ENCODE data around the gene PDZRN3. TPM values are rescaled to one million over a fixed set of nuclear protein-coding genes. Genes with fewer than 3 reads are reported as not detected.
A peak's percentile ranks its signal among the peaks of the same experiment; 100 is the strongest.

The PDZRN3 gene
- total and polyA plus RNA-seq, 2 donors from 2014 or later, result 9.5 to 13.2 TPM

DNA sequence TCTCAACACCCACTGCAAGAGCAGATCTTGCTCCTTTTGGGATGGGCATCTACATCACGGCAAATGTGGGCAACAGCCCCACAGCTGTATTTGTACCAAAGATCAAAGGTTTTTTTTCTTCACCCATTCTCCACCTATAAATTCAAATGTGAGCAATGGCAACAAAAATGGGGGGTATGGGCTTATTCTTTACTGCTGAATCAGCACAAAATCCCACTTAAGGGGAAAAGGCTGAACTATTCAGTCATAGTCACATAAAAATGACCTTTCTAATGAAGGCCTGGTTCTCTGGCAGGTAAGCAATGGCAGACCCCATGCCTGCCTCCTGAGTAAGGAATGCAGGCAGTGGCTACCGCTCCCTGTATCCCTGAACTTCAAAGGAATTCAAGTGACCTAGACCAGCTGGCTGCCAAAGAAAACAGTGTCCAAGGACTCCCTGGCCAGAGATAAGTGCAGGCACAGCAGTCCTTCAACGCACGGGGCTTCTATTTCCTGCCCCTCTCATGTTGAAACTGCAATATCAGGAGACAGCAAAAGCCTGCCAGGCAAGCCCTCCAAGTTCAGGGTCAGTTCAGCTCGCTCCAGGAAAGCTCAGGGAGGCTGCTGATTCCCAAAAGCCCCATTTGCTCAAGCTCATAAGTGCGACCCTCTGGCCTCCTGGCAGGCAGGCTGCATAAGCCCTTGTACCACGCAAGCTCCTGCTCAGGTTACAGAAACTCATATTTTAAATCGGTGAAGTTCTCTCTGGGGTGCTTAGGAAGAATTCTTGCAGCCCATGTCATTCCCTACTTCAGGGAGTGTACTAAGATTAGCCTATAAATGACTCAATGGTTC lies 134.1 kb downstream of the PDZRN3 start:
- H3K4me1 ChIP-seq (ENCODE audit: control insufficient read depth in 2 of 3, insufficient read depth in 2 of 3, low read depth in 1 of 3, low read length in 3 of 3), result peaks cover 0 to 12% (median 0%) of the 10 kb centered on the region in 3 donors
- H3K9ac ChIP-seq (ENCODE audit: low read length in 3 of 3), result no peak overlapping the region
- DNase-seq, result peak; percentile 52 to 75 (median 57)
- no peak overlapping the region for H3K4me3 ChIP-seq (ENCODE audit: low read length in 3 of 3)
- FAIRE-seq, result no peak
- TF ChIP-seq, protein P1, sequence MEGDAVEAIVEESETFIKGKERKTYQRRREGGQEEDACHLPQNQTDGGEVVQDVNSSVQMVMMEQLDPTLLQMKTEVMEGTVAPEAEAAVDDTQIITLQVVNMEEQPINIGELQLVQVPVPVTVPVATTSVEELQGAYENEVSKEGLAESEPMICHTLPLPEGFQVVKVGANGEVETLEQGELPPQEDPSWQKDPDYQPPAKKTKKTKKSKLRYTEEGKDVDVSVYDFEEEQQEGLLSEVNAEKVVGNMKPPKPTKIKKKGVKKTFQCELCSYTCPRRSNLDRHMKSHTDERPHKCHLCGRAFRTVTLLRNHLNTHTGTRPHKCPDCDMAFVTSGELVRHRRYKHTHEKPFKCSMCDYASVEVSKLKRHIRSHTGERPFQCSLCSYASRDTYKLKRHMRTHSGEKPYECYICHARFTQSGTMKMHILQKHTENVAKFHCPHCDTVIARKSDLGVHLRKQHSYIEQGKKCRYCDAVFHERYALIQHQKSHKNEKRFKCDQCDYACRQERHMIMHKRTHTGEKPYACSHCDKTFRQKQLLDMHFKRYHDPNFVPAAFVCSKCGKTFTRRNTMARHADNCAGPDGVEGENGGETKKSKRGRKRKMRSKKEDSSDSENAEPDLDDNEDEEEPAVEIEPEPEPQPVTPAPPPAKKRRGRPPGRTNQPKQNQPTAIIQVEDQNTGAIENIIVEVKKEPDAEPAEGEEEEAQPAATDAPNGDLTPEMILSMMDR (IDR thresholded peaks at IDR 0.05; ENCODE audit: borderline replicate concordance, extremely low read depth, insufficient read depth), result no peak
- intact Hi-C loops (cut with DNase I), result no loop called here
- H3K9me3 ChIP-seq (ENCODE audit: control insufficient read depth in 2 of 3, insufficient read depth in 1 of 3, low read length in 3 of 3), result no peaks in the 10 kb centered on the region
- H3K27ac ChIP-seq (ENCODE audit: low read depth in 2 of 2, low read length in 2 of 2), result no peak overlapping the region
- no peaks in the 10 kb centered on the region for H3K36me3 ChIP-seq (ENCODE audit: control insufficient read depth in 2 of 3, insufficient read depth in 3 of 3, low read length in 3 of 3)
- no peaks in the 10 kb centered on the region for H3K27me3 ChIP-seq (ENCODE audit: control insufficient read depth, insufficient read depth, low read length)

DNA sequence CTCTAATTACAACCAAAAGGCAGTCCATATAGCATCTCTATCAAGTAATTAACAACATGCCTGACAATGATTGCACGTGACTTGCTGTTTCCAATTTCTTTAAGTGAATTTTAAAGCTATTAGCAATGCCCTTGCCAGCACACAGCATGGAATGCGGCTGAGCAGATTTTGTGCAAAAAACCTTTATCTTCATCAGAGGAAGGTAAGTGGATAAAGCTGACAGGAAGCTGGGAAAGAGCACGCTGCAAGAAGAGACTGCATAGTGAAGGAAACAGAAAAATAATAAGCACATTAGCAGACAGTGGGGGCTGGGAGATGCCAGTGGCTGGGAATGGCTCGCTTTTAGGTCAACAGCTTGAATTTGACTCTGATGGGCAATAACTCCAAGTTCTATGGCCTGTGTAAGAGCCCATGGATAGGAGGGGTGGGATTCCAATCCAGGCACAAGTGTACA lies 138.8 kb downstream of the PDZRN3 start:
- Histone ChIP-seq H3K4me1 (ENCODE audit: control insufficient read depth in 2 of 3, insufficient read depth in 2 of 3, low read depth in 1 of 3, low read length in 3 of 3) (peaks cover 0 to 9% (median 1%) of the 10 kb centered on the region in 3 donors), H3K36me3 (ENCODE audit: control insufficient read depth in 2 of 3, insufficient read depth in 3 of 3, low read length in 3 of 3) (no peaks in the 10 kb centered on the region), H3K9ac (ENCODE audit: low read length in 3 of 3) (no peak overlapping the region), H3K9me3 (ENCODE audit: control insufficient read depth in 2 of 3, insufficient read depth in 1 of 3, low read length in 3 of 3) (no peaks in the 10 kb centered on the region), H3K4me3 (ENCODE audit: low read length in 3 of 3) (no peak overlapping the region), H3K27me3 (ENCODE audit: control insufficient read depth, insufficient read depth, low read length) (no peaks in the 10 kb centered on the region), H3K27ac (ENCODE audit: low read depth in 2 of 2, low read length in 2 of 2) (no peak overlapping the region)
- intact Hi-C loops (cut with DNase I), result no loop called here
- TF ChIP-seq, protein P1 (IDR thresholded peaks at IDR 0.05; ENCODE audit: borderline replicate concordance, extremely low read depth, insufficient read depth), result no peak
- no peak for FAIRE-seq
- DNase-seq, result no peak

DNA sequence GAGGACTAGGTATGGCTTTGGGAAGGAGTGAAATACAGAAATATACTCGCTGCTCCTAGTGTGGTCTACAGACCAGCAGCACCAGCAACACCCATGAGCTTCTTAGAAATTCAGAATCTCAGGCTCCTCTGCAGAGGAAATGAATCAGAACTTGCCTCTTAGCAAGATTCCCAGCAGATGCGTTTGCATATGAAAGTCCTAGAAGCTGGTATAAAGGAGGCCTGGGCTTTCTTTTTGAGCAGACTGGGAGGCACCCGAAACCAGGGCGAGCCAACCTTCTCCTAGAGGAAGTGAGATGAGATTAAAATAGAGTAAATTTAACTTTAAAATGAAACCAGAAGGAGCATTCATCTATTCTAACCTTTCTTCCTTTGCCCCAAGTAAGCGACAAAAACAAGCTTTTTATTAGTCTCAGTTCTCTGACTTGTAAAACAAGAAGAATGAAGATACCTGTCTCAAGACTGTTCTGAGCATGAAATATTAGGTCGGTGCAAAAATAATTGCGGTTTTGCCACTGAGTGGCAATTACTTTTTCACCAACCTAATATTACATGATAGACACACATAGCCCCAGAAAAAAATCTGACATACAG lies 140.0 kb downstream of the PDZRN3 start:
- H3K4me1 ChIP-seq (ENCODE audit: control insufficient read depth in 2 of 3, insufficient read depth in 2 of 3, low read depth in 1 of 3, low read length in 3 of 3), result peaks cover 0 to 11% (median 8%) of the 10 kb centered on the region in 3 donors
- no peak for FAIRE-seq

More for the DNA sequence above, 140.0 kb downstream of the PDZRN3 start:
- Histone ChIP-seq H3K27me3 (ENCODE audit: control insufficient read depth, insufficient read depth, low read length) (no peaks in the 10 kb centered on the region), H3K9me3 (ENCODE audit: control insufficient read depth in 2 of 3, insufficient read depth in 1 of 3, low read length in 3 of 3) (no peaks in the 10 kb centered on the region), H3K9ac (ENCODE audit: low read length in 3 of 3) (no peak overlapping the region), H3K36me3 (ENCODE audit: control insufficient read depth in 2 of 3, insufficient read depth in 3 of 3, low read length in 3 of 3) (no peaks in the 10 kb centered on the region), H3K27ac (ENCODE audit: low read depth in 2 of 2, low read length in 2 of 2) (no peak overlapping the region), H3K4me3 (ENCODE audit: low read length in 3 of 3) (no peak overlapping the region)
- intact Hi-C loops (cut with DNase I), result no loop called here
- TF ChIP-seq, protein P1 (IDR thresholded peaks at IDR 0.05; ENCODE audit: borderline replicate concordance, extremely low read depth, insufficient read depth), result no peak
- no peak for DNase-seq
